AG04450 (cell line): ENCODE results near the gene AGAP3. TPM values are rescaled to one million over a fixed set of nuclear protein-coding genes. Genes with fewer than 3 reads are reported as not detected.

ENCODE experiments used
- CTCF ChIA-PET: fragments of 300-600, 350-600 bp; formaldehyde crosslinking; extraction: SDS; loops from one replicate; lab custom pipeline; 2022; ENCODE audit warnings: antibody characterized with exemption, inconsistent platforms; lab: Charles Lee
- POLR2A ChIA-PET: fragments of 350-600 bp; formaldehyde crosslinking; extraction: SDS; loops from one replicate; lab custom pipeline; 2021; ENCODE audit warnings: antibody characterized with exemption, inconsistent platforms; lab: Yijun Ruan, JAX
- DNase-seq: peaks from one replicate; pipeline ENCODE4 v3.0.0-alpha.2; 2011; ENCODE audit warnings: low read depth, low spot score
- H3K27ac ChIP-seq: one replicate; pipeline ENCODE4 v1.5.1; 2012; ENCODE audit warnings: low read depth, low read length, control low read depth
- H3K27me3 ChIP-seq: one replicate; pipeline ENCODE4 v1.6.0; 2012; ENCODE audit warnings: low read length; ENCODE audit not compliant: control insufficient read depth, insufficient read depth
- H3K4me3 ChIP-seq: 2 replicates; pipeline ENCODE4 v1.5.1; 2011; ENCODE audit warnings: mild to moderate bottlenecking, low read depth, low read length, control low read depth
- H3K9me3 ChIP-seq: 2 replicates; pipeline ENCODE4 v1.5.1; 2012; ENCODE audit warnings: low read length; ENCODE audit not compliant: control insufficient read depth, insufficient read depth
- CTCF ChIP-seq: IDR thresholded peaks from 2 replicates; pipeline ENCODE4 v1.5.1; 2011; ENCODE audit warnings: low read depth, low read length, control low read depth, inconsistent platforms
- polyA plus RNA-seq: library from polyadenylated mRNA; depleted of rRNA; stranded (reverse); fragments of >200 nt; gene quantifications from 2 replicates; pipeline ENCODE4 v1.2.3, GENCODE V29; 2011

The AGAP3 gene
- polyA plus RNA-seq, 1 experiment, result 44.6 TPM

DNA sequence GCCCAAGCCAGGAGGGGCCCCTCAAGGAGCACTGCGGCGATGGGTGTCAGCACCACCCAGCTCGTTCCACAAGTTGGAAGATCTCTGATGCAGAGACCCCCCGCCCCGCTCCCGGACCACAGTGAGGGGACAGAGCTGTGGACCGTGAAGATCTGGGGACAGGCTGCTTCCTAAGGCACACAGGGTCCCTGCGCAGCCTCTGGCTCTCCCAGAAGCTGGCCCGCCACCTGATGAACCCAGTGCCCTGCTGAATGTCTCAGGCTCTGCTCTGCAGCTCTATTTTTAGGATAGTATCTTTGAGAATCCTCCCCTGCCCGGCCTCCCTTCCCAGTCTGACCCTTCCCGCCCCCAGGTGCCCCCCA lies 51.5 kb downstream of the AGAP3 start:
- DNase-seq, result no peak
- Histone ChIP-seq H3K27me3 (no peaks in the 10 kb centered on the region), H3K4me3 (no peak overlapping the region), H3K27ac (no peak overlapping the region), H3K9me3 (no peaks in the 10 kb centered on the region)
- no peak for TF ChIP-seq CTCF
- ChIA-PET CTCF (interaction anchor here (1.4 kb wide), 1 partner anchor 30 kb away, joined by 3 read pairs; no protein-coding TSS in a partner anchor), POLR2A (interaction anchor here (0.6 kb wide), 1 partner anchor 113 kb away, joined by 3 read pairs; no protein-coding TSS in a partner anchor)

- no peaks in the 10 kb centered on the region for H3K27me3 ChIP-seq
- no peak overlapping the region for H3K4me3 ChIP-seq
- H3K27ac ChIP-seq, result no peak overlapping the region
- no peak for TF ChIP-seq CTCF
- no peaks in the 10 kb centered on the region for H3K9me3 ChIP-seq
- ChIA-PET CTCF (interaction anchor here (1.4 to 2.3 kb wide), 2 partner anchors 14 to 30 kb away, joined by 3 to 10 read pairs; no protein-coding TSS in a partner anchor), POLR2A (interaction anchor here (0.6 kb wide), 1 partner anchor 113 kb away, joined by 3 read pairs; no protein-coding TSS in a partner anchor)
- no peak for DNase-seq
Observed at GRCh38 chr7:151138153-151138851, 52.0 kb downstream of the AGAP3 start.

DNA sequence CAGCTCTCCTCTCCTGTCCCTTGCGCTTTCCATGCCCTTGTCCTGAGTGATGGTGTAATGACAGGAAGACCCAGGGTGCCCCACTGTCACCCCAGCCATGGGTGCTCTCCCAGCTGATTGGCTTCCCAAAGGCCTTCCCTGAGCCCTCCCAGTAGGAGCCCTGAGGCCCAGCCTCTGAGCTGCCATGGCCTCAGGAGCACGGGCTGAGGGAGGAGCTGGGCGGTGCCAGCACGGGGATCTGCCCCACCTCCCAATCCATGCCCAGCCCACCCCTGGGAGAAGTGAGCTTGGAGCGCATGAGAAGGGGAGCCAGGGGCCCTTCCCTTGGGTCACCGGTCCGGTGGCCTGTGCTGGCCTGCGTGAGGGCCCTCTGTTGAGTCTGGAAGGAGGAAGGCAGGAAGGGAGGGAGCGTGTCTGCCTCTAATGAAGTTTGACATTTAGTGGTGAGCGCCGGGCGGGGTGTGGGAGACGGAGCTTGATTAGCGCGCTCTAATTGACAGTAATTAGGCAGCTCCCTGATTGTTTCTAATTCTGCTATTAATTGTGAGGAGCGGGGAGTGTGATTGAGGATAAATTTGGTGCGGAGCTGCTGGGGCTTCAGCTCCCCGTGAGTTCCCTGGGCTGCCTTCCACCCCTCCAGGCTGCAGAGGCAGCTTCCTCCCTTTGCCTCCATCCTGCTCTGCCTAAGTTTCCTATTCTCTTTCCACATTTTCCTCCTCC lies 53.0 kb downstream of the AGAP3 start:
- Histone ChIP-seq H3K9me3 (no peaks in the 10 kb centered on the region), H3K4me3 (no peak overlapping the region), H3K27ac (no peak overlapping the region), H3K27me3 (no peaks in the 10 kb centered on the region)
- POLR2A ChIA-PET, result interaction anchor here (1.0 kb wide), 1 partner anchor 9 kb away, joined by 3 read pairs; no protein-coding TSS in a partner anchor
- TF ChIP-seq CTCF, result no peak
- CTCF ChIA-PET, result interaction anchor here (0.6 to 2.3 kb wide), 2 partner anchors 15 to 29 kb away, joined by 3 to 10 read pairs; no protein-coding TSS in a partner anchor
- no peak for DNase-seq

- H3K9me3 ChIP-seq, result no peaks in the 10 kb centered on the region
- DNase-seq, result no peak
- POLR2A ChIA-PET, result interaction anchor here (1.0 kb wide), 1 partner anchor 8 kb away, joined by 3 read pairs; no protein-coding TSS in a partner anchor
- H3K27ac ChIP-seq, result no peak overlapping the region
- no peaks in the 10 kb centered on the region for H3K27me3 ChIP-seq
- no peak for TF ChIP-seq CTCF
- no peak overlapping the region for H3K4me3 ChIP-seq
- CTCF ChIA-PET, result interaction anchor here (0.6 to 2.3 kb wide), 2 partner anchors 16 to 30 kb away, joined by 3 to 10 read pairs; no protein-coding TSS in a partner anchor
Observed at GRCh38 chr7:151139791-151140190, 53.5 kb downstream of the AGAP3 start.
